ENCODE results near the gene SLC26A8.

The SLC26A8 gene

GRCh38 chr6:36027501-36028087 lies 3.2 kb upstream of the SLC26A8 start, which contains the start of gene MAPK14:
Gene MAPK14, plus strand, starts transcription at chr6:36027808. Its CDS starts 350 bp downstream, at chr6:36028158.
- Histone ChIP-seq H3K79me2 (ENCODE audit: control insufficient read depth, insufficient read depth, low read length, poor library complexity) (peaks cover 12% of the 10 kb centered on the region), H2BK12ac (ENCODE audit: low read length) (no peak within 1 kb of the TSS), H2AK5ac (ENCODE audit: low read length) (peak within 1 kb of the TSS; percentile 55), H3K27me3 (ENCODE audit: insufficient read depth, low read length) (no peaks in the 10 kb centered on the region), H3K4me1 (ENCODE audit: control insufficient read depth in 1 of 2, insufficient read depth in 2 of 2, low read length in 2 of 2) (peaks cover 8 to 9% of the 10 kb centered on the region in 2 experiments), H3K18ac (ENCODE audit: low read length) (peak within 1 kb of the TSS; percentile 89), H3K79me1 (ENCODE audit: low read length) (peaks cover 9% of the 10 kb centered on the region), H4K91ac (ENCODE audit: low read depth, low read length) (peak within 1 kb of the TSS; percentile 75), H2BK120ac (ENCODE audit: insufficient read depth, low read length, poor library complexity) (peak within 1 kb of the TSS; percentile 81), H2AFZ (ENCODE audit: insufficient read depth, low read length, poor library complexity) (peak within 1 kb of the TSS; percentile 87), H3K14ac (ENCODE audit: low read length) (peak within 1 kb of the TSS; percentile 25), H3K36me3 (ENCODE audit: control insufficient read depth in 1 of 2, insufficient read depth in 2 of 2, low read length in 2 of 2) (no peaks in the 10 kb centered on the region), H3K9ac (ENCODE audit: low read length) (peak within 1 kb of the TSS; percentile 96), H3K9me3 (ENCODE audit: insufficient read depth, low read depth, low read length) (peaks cover 3% of the 10 kb centered on the region), H3K23ac (ENCODE audit: low read length) (peak within 1 kb of the TSS; percentile 93), H3K4ac (ENCODE audit: low read depth, low read length) (peak within 1 kb of the TSS; percentile 39), H3K4me3 (ENCODE audit: low read depth, low read length) (peak within 1 kb of the TSS; percentile 100), H3K4me2 (ENCODE audit: low read length) (peak within 1 kb of the TSS; percentile 91), H4K8ac (ENCODE audit: low read depth, low read length) (peak within 1 kb of the TSS; percentile 92), H4K12ac (ENCODE audit: low read depth, low read length) (peak within 1 kb of the TSS; percentile 79), H3K27ac (ENCODE audit: low read depth, low read length) (peak within 1 kb of the TSS; percentile 84), H2BK5ac (ENCODE audit: low read depth, low read length, poor library complexity) (peak within 1 kb of the TSS; percentile 80)
- WGBS (ENCODE audit: extremely low coverage, insufficient coverage, insufficient read length), result no CpG with 5 or more reads among the region's 62 CpGs
- peak; percentile 100 for DNase-seq

GRCh38 chr6:36025932-36026327 lies 1.5 kb upstream of the SLC26A8 start:
- no peak overlapping the region for H2AK5ac ChIP-seq (ENCODE audit: low read length)
- H3K36me3 ChIP-seq (ENCODE audit: control insufficient read depth in 1 of 2, insufficient read depth in 2 of 2, low read length in 2 of 2), result no peaks in the 10 kb centered on the region
- peaks cover 12% of the 10 kb centered on the region for H3K79me2 ChIP-seq (ENCODE audit: control insufficient read depth, insufficient read depth, low read length, poor library complexity)
- no peak overlapping the region for H2BK12ac ChIP-seq (ENCODE audit: low read length)
- no peak overlapping the region for H4K91ac ChIP-seq (ENCODE audit: low read depth, low read length)
- H3K4me2 ChIP-seq (ENCODE audit: low read length), result no peak overlapping the region
- no peak overlapping the region for H3K4me3 ChIP-seq (ENCODE audit: low read depth, low read length)
- peaks cover 8 to 9% of the 10 kb centered on the region in 2 experiments for H3K4me1 ChIP-seq (ENCODE audit: control insufficient read depth in 1 of 2, insufficient read depth in 2 of 2, low read length in 2 of 2)
- peaks cover 3% of the 10 kb centered on the region for H3K9me3 ChIP-seq (ENCODE audit: insufficient read depth, low read depth, low read length)
- no peak overlapping the region for H3K14ac ChIP-seq (ENCODE audit: low read length)
- peak; percentile 41 to 73 for DNase-seq
- no peak overlapping the region for H3K4ac ChIP-seq (ENCODE audit: low read depth, low read length)
- H4K8ac ChIP-seq (ENCODE audit: low read depth, low read length), result no peak overlapping the region
- no CpG with 5 or more reads among the region's 5 CpGs for WGBS (ENCODE audit: extremely low coverage, insufficient coverage, insufficient read length)
- peaks cover 9% of the 10 kb centered on the region for H3K79me1 ChIP-seq (ENCODE audit: low read length)
- no peak overlapping the region for H2BK120ac ChIP-seq (ENCODE audit: insufficient read depth, low read length, poor library complexity)
- no peak overlapping the region for H2AFZ ChIP-seq (ENCODE audit: insufficient read depth, low read length, poor library complexity)
- H3K9ac ChIP-seq (ENCODE audit: low read length), result no peak overlapping the region
- H3K23ac ChIP-seq (ENCODE audit: low read length), result no peak overlapping the region
- H4K12ac ChIP-seq (ENCODE audit: low read depth, low read length), result no peak overlapping the region
- H3K27me3 ChIP-seq (ENCODE audit: insufficient read depth, low read length), result no peaks in the 10 kb centered on the region
- no peak overlapping the region for H2BK5ac ChIP-seq (ENCODE audit: low read depth, low read length, poor library complexity)
- no peak overlapping the region for H3K18ac ChIP-seq (ENCODE audit: low read length)
- H3K27ac ChIP-seq (ENCODE audit: low read depth, low read length), result no peak overlapping the region

GRCh38 chr6:36025260-36025931 lies 955 bp upstream of the SLC26A8 start:
- no CpG with 5 or more reads among the region's 1 CpG for WGBS (ENCODE audit: extremely low coverage, insufficient coverage, insufficient read length)
- Histone ChIP-seq H3K9ac (ENCODE audit: low read length) (no peak overlapping the region), H4K8ac (ENCODE audit: low read depth, low read length) (no peak overlapping the region), H3K4ac (ENCODE audit: low read depth, low read length) (no peak overlapping the region), H3K23ac (ENCODE audit: low read length) (no peak overlapping the region), H3K79me2 (ENCODE audit: control insufficient read depth, insufficient read depth, low read length, poor library complexity) (peaks cover 12% of the 10 kb centered on the region), H3K14ac (ENCODE audit: low read length) (no peak overlapping the region), H3K4me2 (ENCODE audit: low read length) (no peak overlapping the region), H3K27ac (ENCODE audit: low read depth, low read length) (no peak overlapping the region), H3K4me3 (ENCODE audit: low read depth, low read length) (no peak overlapping the region), H4K91ac (ENCODE audit: low read depth, low read length) (no peak overlapping the region), H2AK5ac (ENCODE audit: low read length) (no peak overlapping the region), H4K12ac (ENCODE audit: low read depth, low read length) (no peak overlapping the region), H3K9me3 (ENCODE audit: insufficient read depth, low read depth, low read length) (peaks cover 3% of the 10 kb centered on the region), H2BK12ac (ENCODE audit: low read length) (no peak overlapping the region), H3K4me1 (ENCODE audit: control insufficient read depth in 1 of 2, insufficient read depth in 2 of 2, low read length in 2 of 2) (peaks cover 8 to 9% of the 10 kb centered on the region in 2 experiments), H2BK5ac (ENCODE audit: low read depth, low read length, poor library complexity) (no peak overlapping the region), H2BK120ac (ENCODE audit: insufficient read depth, low read length, poor library complexity) (no peak overlapping the region), H3K36me3 (ENCODE audit: control insufficient read depth in 1 of 2, insufficient read depth in 2 of 2, low read length in 2 of 2) (no peaks in the 10 kb centered on the region), H3K18ac (ENCODE audit: low read length) (no peak overlapping the region), H2AFZ (ENCODE audit: insufficient read depth, low read length, poor library complexity) (no peak overlapping the region), H3K27me3 (ENCODE audit: insufficient read depth, low read length) (no peaks in the 10 kb centered on the region), H3K79me1 (ENCODE audit: low read length) (peaks cover 9% of the 10 kb centered on the region)
- peak in 1 of 2 donors; percentile 52 for DNase-seq

- Histone ChIP-seq H3K14ac (ENCODE audit: low read length) (no peak overlapping the region), H2AFZ (ENCODE audit: insufficient read depth, low read length, poor library complexity) (no peak overlapping the region), H3K27me3 (ENCODE audit: insufficient read depth, low read length) (no peaks in the 10 kb centered on the region), H2BK5ac (ENCODE audit: low read depth, low read length, poor library complexity) (no peak overlapping the region), H4K8ac (ENCODE audit: low read depth, low read length) (no peak overlapping the region), H3K79me2 (ENCODE audit: control insufficient read depth, insufficient read depth, low read length, poor library complexity) (peaks cover 3% of the 10 kb centered on the region), H3K4ac (ENCODE audit: low read depth, low read length) (no peak overlapping the region), H3K23ac (ENCODE audit: low read length) (no peak overlapping the region), H2BK12ac (ENCODE audit: low read length) (no peak overlapping the region), H3K4me2 (ENCODE audit: low read length) (no peak overlapping the region), H4K91ac (ENCODE audit: low read depth, low read length) (no peak overlapping the region), H3K79me1 (ENCODE audit: low read length) (no peaks in the 10 kb centered on the region), H3K27ac (ENCODE audit: low read depth, low read length) (no peak overlapping the region), H3K18ac (ENCODE audit: low read length) (no peak overlapping the region), H2AK5ac (ENCODE audit: low read length) (no peak overlapping the region), H3K4me3 (ENCODE audit: low read depth, low read length) (no peak overlapping the region), H2BK120ac (ENCODE audit: insufficient read depth, low read length, poor library complexity) (no peak overlapping the region), H3K9me3 (ENCODE audit: insufficient read depth, low read depth, low read length) (no peaks in the 10 kb centered on the region), H3K9ac (ENCODE audit: low read length) (no peak overlapping the region), H4K12ac (ENCODE audit: low read depth, low read length) (no peak overlapping the region), H3K36me3 (ENCODE audit: control insufficient read depth in 1 of 2, insufficient read depth in 2 of 2, low read length in 2 of 2) (no peaks in the 10 kb centered on the region), H3K4me1 (ENCODE audit: control insufficient read depth in 1 of 2, insufficient read depth in 2 of 2, low read length in 2 of 2) (peaks cover 8 to 9% of the 10 kb centered on the region in 2 experiments)
- WGBS (ENCODE audit: extremely low coverage, insufficient coverage, insufficient read length), result no CpG with 5 or more reads among the region's 1 CpG
- DNase-seq, result no peak
Measured at GRCh38 chr6:36020154-36020553, 4.3 kb downstream of the SLC26A8 start.

All from trophoblast cell (in vitro differentiated cells and primary cell).